KMS-11 (cell line): Measurements from ENCODE around the gene KCTD21.

Experiments
- H2AFZ ChIP-seq: fragments of 200-600 bp; sonication (generic); 2 replicates; pipeline ENCODE4 v1.6.1; 2016; ENCODE audit warnings: antibody characterized with exemption, mixed run types, low read depth
- H3K27ac ChIP-seq: fragments of 200-600 bp; sonication (generic); 2 replicates; pipeline ENCODE4 v1.6.1; 2016; ENCODE audit warnings: mild to moderate bottlenecking, mixed run types
- H3K27me3 ChIP-seq: fragments of 200-600 bp; sonication (generic); 2 replicates; pipeline ENCODE4 v1.6.1; 2017; ENCODE audit warnings: mild to moderate bottlenecking, low read depth, mixed run types, moderate library complexity; ENCODE audit not compliant: insufficient read depth
- H3K36me3 ChIP-seq: fragments of 200-600 bp; sonication (generic); 2 replicates; pipeline ENCODE4 v1.6.1; 2017; ENCODE audit warnings: mild to moderate bottlenecking, mixed run types; ENCODE audit not compliant: insufficient read depth
- H3K4me1 ChIP-seq: fragments of 200-600 bp; sonication (generic); 2 replicates; pipeline ENCODE4 v1.6.1; 2016; ENCODE audit warnings: mild to moderate bottlenecking, low read depth, mixed run types; ENCODE audit not compliant: poor library complexity, severe bottlenecking
- H3K4me2 ChIP-seq: fragments of 200-600 bp; sonication (generic); 2 replicates; pipeline ENCODE4 v1.7.0; 2016; ENCODE audit warnings: mild to moderate bottlenecking, mixed run types
- H3K4me3 ChIP-seq: fragments of 200-600 bp; sonication (generic); IDR thresholded peaks from 2 replicates; pipeline ENCODE4 v1.6.1; 2017; ENCODE audit warnings: low read depth, low read length, mixed read lengths; ENCODE audit not compliant: insufficient read depth
- H3K79me2 ChIP-seq: fragments of 200-600 bp; sonication (generic); 2 replicates; pipeline ENCODE4 v1.6.1; 2016; ENCODE audit warnings: low read depth, mixed run types; ENCODE audit not compliant: insufficient read depth
- H3K9ac ChIP-seq: fragments of 200-600 bp; sonication (generic); 2 replicates; pipeline ENCODE4 v1.6.1; 2016; ENCODE audit warnings: mild to moderate bottlenecking, mixed run types
- H4K20me1 ChIP-seq: fragments of 200-600 bp; sonication (generic); 2 replicates; pipeline ENCODE4 v1.6.1; 2016; ENCODE audit warnings: mild to moderate bottlenecking, mixed run types; ENCODE audit not compliant: insufficient read depth
- TF ChIP-seq, protein P1 (sequence below): fragments of 200-600 bp; sonication (generic); conservative IDR thresholded peaks from 2 replicates; pipeline ENCODE4 v1.6.1; 2017; ENCODE audit warnings: low read depth, mild to moderate bottlenecking, antibody characterized with exemption, low read length, moderate library complexity, mixed read lengths

Gene KCTD21

DNA sequence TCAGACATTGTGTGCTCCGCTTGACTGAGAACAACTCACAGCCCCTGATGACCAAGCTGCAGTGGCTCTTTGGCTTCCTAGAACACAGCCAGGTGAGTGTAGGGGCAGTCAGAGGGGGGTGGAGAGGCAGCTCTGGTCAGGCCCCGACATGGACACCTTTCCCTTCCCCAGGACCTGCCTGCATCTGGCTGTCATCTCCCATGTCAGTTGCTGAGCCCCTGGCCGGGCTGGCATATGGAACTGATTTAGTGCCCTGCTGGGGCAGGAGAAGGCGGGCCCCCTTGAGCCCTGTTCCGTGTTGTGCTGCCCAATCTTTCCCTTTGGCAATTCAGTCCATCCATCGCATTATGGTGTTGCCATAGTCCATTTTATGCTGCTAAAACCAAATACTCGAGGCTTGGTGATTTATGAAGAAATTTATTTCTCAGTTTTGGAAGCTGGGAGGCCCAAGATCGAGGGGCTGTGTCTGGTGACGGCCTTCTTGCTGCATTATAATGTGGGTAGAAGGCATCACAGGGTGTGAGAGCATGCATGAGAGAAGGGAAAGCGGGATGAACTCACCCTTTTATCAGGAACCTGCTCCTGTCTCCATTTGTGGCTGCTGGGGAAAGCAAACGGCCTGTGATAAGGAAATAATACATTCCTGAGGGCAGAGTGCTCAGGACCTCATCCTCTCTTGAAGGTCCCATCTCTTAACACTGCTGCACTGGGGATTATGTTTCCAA lies 19.3 kb upstream of the KCTD21 start:
- H3K27ac ChIP-seq = no peak overlapping the region
- no peaks in the 10 kb centered on the region for H3K79me2 ChIP-seq
- H3K4me3 ChIP-seq = no peak overlapping the region
- no peaks in the 10 kb centered on the region for H3K4me1 ChIP-seq
- TF ChIP-seq, protein P1, sequence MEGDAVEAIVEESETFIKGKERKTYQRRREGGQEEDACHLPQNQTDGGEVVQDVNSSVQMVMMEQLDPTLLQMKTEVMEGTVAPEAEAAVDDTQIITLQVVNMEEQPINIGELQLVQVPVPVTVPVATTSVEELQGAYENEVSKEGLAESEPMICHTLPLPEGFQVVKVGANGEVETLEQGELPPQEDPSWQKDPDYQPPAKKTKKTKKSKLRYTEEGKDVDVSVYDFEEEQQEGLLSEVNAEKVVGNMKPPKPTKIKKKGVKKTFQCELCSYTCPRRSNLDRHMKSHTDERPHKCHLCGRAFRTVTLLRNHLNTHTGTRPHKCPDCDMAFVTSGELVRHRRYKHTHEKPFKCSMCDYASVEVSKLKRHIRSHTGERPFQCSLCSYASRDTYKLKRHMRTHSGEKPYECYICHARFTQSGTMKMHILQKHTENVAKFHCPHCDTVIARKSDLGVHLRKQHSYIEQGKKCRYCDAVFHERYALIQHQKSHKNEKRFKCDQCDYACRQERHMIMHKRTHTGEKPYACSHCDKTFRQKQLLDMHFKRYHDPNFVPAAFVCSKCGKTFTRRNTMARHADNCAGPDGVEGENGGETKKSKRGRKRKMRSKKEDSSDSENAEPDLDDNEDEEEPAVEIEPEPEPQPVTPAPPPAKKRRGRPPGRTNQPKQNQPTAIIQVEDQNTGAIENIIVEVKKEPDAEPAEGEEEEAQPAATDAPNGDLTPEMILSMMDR = no peak
- no peak overlapping the region for H2AFZ ChIP-seq
- H3K27me3 ChIP-seq = no peaks in the 10 kb centered on the region
- H3K4me2 ChIP-seq = no peak overlapping the region
- no peaks in the 10 kb centered on the region for H3K36me3 ChIP-seq
- H4K20me1 ChIP-seq = no peaks in the 10 kb centered on the region
- H3K9ac ChIP-seq = no peak overlapping the region

DNA sequence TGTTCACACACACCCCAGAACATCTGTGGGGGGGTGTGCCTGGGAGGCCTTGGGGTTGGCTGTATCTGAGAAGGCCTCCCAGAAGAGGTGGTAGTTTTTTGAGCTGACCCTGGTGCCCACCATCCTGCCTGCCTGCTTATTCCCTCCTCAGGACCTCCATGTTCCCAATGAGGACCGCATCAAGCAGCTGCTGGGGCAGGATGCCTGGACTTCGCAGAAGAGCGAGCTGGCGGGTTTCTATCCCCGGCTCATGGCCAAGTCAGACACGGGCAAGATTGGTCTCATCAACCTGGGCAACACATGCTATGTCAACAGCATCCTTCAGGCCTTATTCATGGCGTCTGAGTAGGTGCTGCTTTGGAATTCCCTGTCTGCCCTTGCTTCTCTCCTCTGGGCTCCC lies 17.3 kb upstream of the KCTD21 start:
- Histone ChIP-seq H3K27me3 (no peaks in the 10 kb centered on the region), H3K4me1 (no peaks in the 10 kb centered on the region), H3K4me2 (no peak overlapping the region), H2AFZ (no peak overlapping the region), H3K4me3 (no peak overlapping the region), H4K20me1 (no peaks in the 10 kb centered on the region), H3K36me3 (no peaks in the 10 kb centered on the region), H3K79me2 (no peaks in the 10 kb centered on the region), H3K9ac (no peak overlapping the region), H3K27ac (no peak overlapping the region)
- TF ChIP-seq, protein P1 = no peak

GRCh38 chr11:78205256-78205655 lies 16.8 kb upstream of the KCTD21 start:
- Histone ChIP-seq H3K4me3 (no peak overlapping the region), H3K27ac (no peak overlapping the region), H2AFZ (no peak overlapping the region), H3K4me1 (no peaks in the 10 kb centered on the region), H3K36me3 (no peaks in the 10 kb centered on the region), H3K4me2 (no peak overlapping the region), H3K79me2 (no peaks in the 10 kb centered on the region), H4K20me1 (no peaks in the 10 kb centered on the region), H3K9ac (no peak overlapping the region), H3K27me3 (no peaks in the 10 kb centered on the region)
- TF ChIP-seq, protein P1 = no peak

- no peaks in the 10 kb centered on the region for H4K20me1 ChIP-seq
- no peaks in the 10 kb centered on the region for H3K4me1 ChIP-seq
- TF ChIP-seq, protein P1 = no peak
- H3K27ac ChIP-seq = no peak overlapping the region
- no peak overlapping the region for H3K4me3 ChIP-seq
- H2AFZ ChIP-seq = no peak overlapping the region
- no peak overlapping the region for H3K4me2 ChIP-seq
- H3K9ac ChIP-seq = no peak overlapping the region
- no peaks in the 10 kb centered on the region for H3K79me2 ChIP-seq
- no peaks in the 10 kb centered on the region for H3K27me3 ChIP-seq
- H3K36me3 ChIP-seq = no peaks in the 10 kb centered on the region
These were observed 14.8 kb upstream of the KCTD21 start for GRCh38 chr11:78203184-78203583.
